WTC11 (cell line): Measurements from ENCODE around the gene SERPINE2. TPM values are rescaled to one million over a fixed set of nuclear protein-coding genes. Genes with fewer than 3 reads are reported as not detected.

Experiments
- ATAC-seq: fragments of 200-7000 bp; cut with Tn5 transposase; 2 replicates; pipeline ENCODE4 v1.10.0; 2021; ENCODE audit warnings: mild to moderate bottlenecking, moderate library complexity
- CTCF ChIA-PET: fragments of 300-600 bp; sonication (Branson Sonifier 250); formaldehyde crosslinking; loops from one replicate; lab custom pipeline; 2021; ENCODE audit warnings: antibody characterized with exemption; lab: Charles Lee
- POLR2A ChIA-PET: fragments of 350-600 bp; sonication (Branson Sonifier 250); formaldehyde crosslinking; loops from one replicate; lab custom pipeline; 2021; ENCODE audit warnings: antibody characterized with exemption; lab: Charles Lee
- DNase-seq: peaks from one replicate; pipeline ENCODE4 v3.0.0; 2021; ENCODE audit warnings: low spot score
- H3K27ac Mint-ChIP-seq: 2 replicates; pipeline ENCODE4 v1.8.0; 2021; ENCODE audit warnings: mixed read lengths
- H3K27me3 Mint-ChIP-seq: 2 replicates; pipeline ENCODE4 v1.8.0; 2021; ENCODE audit warnings: low read depth, mild to moderate bottlenecking, moderate library complexity, mixed read lengths
- H3K36me3 Mint-ChIP-seq: 2 replicates; pipeline ENCODE4 v1.8.0; 2021; ENCODE audit warnings: mixed read lengths
- H3K4me1 Mint-ChIP-seq: 2 replicates; pipeline ENCODE4 v1.8.0; 2022; ENCODE audit warnings: mixed read lengths
- H3K4me3 Mint-ChIP-seq: 2 replicates; pipeline ENCODE4 v1.8.0; 2021; ENCODE audit warnings: mild to moderate bottlenecking, moderate library complexity, mixed read lengths
- H3K9me3 Mint-ChIP-seq: 2 replicates; pipeline ENCODE4 v1.8.0; 2021; ENCODE audit warnings: mixed read lengths
- CREB1 ChIP-seq: sonication (generic); formaldehyde crosslinking; IDR thresholded peaks from 2 replicates; pipeline ENCODE4 v1.8.0; 2023; ENCODE audit warnings: mild to moderate bottlenecking, missing genetic modification reagents
- ELF4 ChIP-seq: sonication (generic); formaldehyde crosslinking; IDR thresholded peaks from 2 replicates; pipeline ENCODE4 v1.8.1; 2022; ENCODE audit warnings: low read depth, mild to moderate bottlenecking, moderate library complexity, missing genetic modification reagents
- ESRRA ChIP-seq: sonication (generic); formaldehyde crosslinking; IDR thresholded peaks from 2 replicates; pipeline ENCODE4 v1.8.1; 2022; ENCODE audit warnings: mild to moderate bottlenecking, missing genetic modification reagents, borderline replicate concordance
- FOXJ3 ChIP-seq: sonication (generic); formaldehyde crosslinking; IDR thresholded peaks from 2 replicates; pipeline ENCODE4 v1.9.0; 2021; ENCODE audit warnings: missing genetic modification reagents, mild to moderate bottlenecking, borderline replicate concordance
- FOXP1 ChIP-seq: sonication (generic); formaldehyde crosslinking; IDR thresholded peaks from 2 replicates; pipeline ENCODE4 v1.8.0; 2022; ENCODE audit warnings: missing genetic modification reagents, mild to moderate bottlenecking, moderate library complexity, borderline replicate concordance
- GABPB1 ChIP-seq: sonication (generic); formaldehyde crosslinking; IDR thresholded peaks from 2 replicates; pipeline ENCODE4 v1.8.1; 2023; ENCODE audit warnings: mild to moderate bottlenecking, missing genetic modification reagents
- IRF2 ChIP-seq: sonication (generic); formaldehyde crosslinking; IDR thresholded peaks from 2 replicates; pipeline ENCODE4 v1.8.0; 2022; ENCODE audit warnings: low read depth, missing genetic modification reagents, borderline replicate concordance
- JAZF1 ChIP-seq: fragments of 250-450 bp; sonication (Bioruptor Pico); IDR thresholded peaks from 2 replicates; pipeline ENCODE4 v1.9.0; 2021; ENCODE audit warnings: moderate library complexity, mild to moderate bottlenecking, inconsistent platforms
- JUN ChIP-seq: sonication (generic); formaldehyde crosslinking; IDR thresholded peaks from 2 replicates; pipeline ENCODE4 v1.8.0; 2023; ENCODE audit warnings: mild to moderate bottlenecking, missing genetic modification reagents
- MYBL2 ChIP-seq: sonication (generic); formaldehyde crosslinking; IDR thresholded peaks from 2 replicates; pipeline ENCODE4 v1.8.1; 2023; ENCODE audit warnings: mild to moderate bottlenecking, moderate library complexity, missing genetic modification reagents
- NR1H2 ChIP-seq: sonication (generic); formaldehyde crosslinking; IDR thresholded peaks from 2 replicates; pipeline ENCODE4 v1.9.0; 2021; ENCODE audit warnings: mild to moderate bottlenecking, moderate library complexity, missing genetic modification reagents
- OVOL2 ChIP-seq: fragments of 250-450 bp; sonication (Bioruptor Pico); IDR thresholded peaks from 2 replicates; pipeline ENCODE4 v1.9.0; 2021; ENCODE audit warnings: mild to moderate bottlenecking, borderline replicate concordance
- RELA ChIP-seq: sonication (generic); formaldehyde crosslinking; IDR thresholded peaks from 2 replicates; pipeline ENCODE4 v1.8.1; 2022; ENCODE audit warnings: missing genetic modification reagents, mild to moderate bottlenecking, borderline replicate concordance
- RORB ChIP-seq: fragments of 250-450 bp; sonication (Bioruptor Pico); IDR thresholded peaks from 2 replicates; pipeline ENCODE4 v1.9.0; 2021; ENCODE audit warnings: mild to moderate bottlenecking
- TP53 ChIP-seq: sonication (generic); formaldehyde crosslinking; IDR thresholded peaks from 2 replicates; pipeline ENCODE4 v1.8.1; 2023; ENCODE audit warnings: mild to moderate bottlenecking, missing genetic modification reagents
- ZNF232 ChIP-seq: sonication (generic); formaldehyde crosslinking; IDR thresholded peaks from 2 replicates; pipeline ENCODE4 v1.8.0; 2022; ENCODE audit warnings: mild to moderate bottlenecking, missing genetic modification reagents
- ZNF416 ChIP-seq: fragments of 250-450 bp; sonication (Bioruptor Pico); IDR thresholded peaks from 2 replicates; pipeline ENCODE4 v1.9.0; 2021; ENCODE audit warnings: mild to moderate bottlenecking, inconsistent platforms
- total RNA-seq: library from RNA; stranded (reverse); gene quantifications from 3 replicates; pipeline ENCODE4 v1.2.3, GENCODE V29; 2021
- TF ChIP-seq, protein P1 (sequence below): sonication (generic); formaldehyde crosslinking; IDR thresholded peaks from 2 replicates; pipeline ENCODE4 v1.8.1; 2023; ENCODE audit warnings: mild to moderate bottlenecking, moderate library complexity, missing genetic modification reagents
- TF ChIP-seq, protein P2 (sequence below): sonication (generic); formaldehyde crosslinking; IDR thresholded peaks from 2 replicates; pipeline ENCODE4 v1.8.1; 2022; ENCODE audit warnings: missing genetic modification reagents, borderline replicate concordance
- TF ChIP-seq, protein P3 (sequence below): sonication (generic); formaldehyde crosslinking; IDR thresholded peaks from 2 replicates; pipeline ENCODE4 v1.8.1; 2023; ENCODE audit warnings: mild to moderate bottlenecking, missing genetic modification reagents, moderate library complexity
- TF ChIP-seq, protein P4 (sequence below): sonication (generic); formaldehyde crosslinking; IDR thresholded peaks from 2 replicates; pipeline ENCODE4 v1.8.0; 2022; ENCODE audit warnings: missing genetic modification reagents

Gene SERPINE2
- total RNA-seq, 1 experiment from 2014 or later: 60.4 TPM

DNA sequence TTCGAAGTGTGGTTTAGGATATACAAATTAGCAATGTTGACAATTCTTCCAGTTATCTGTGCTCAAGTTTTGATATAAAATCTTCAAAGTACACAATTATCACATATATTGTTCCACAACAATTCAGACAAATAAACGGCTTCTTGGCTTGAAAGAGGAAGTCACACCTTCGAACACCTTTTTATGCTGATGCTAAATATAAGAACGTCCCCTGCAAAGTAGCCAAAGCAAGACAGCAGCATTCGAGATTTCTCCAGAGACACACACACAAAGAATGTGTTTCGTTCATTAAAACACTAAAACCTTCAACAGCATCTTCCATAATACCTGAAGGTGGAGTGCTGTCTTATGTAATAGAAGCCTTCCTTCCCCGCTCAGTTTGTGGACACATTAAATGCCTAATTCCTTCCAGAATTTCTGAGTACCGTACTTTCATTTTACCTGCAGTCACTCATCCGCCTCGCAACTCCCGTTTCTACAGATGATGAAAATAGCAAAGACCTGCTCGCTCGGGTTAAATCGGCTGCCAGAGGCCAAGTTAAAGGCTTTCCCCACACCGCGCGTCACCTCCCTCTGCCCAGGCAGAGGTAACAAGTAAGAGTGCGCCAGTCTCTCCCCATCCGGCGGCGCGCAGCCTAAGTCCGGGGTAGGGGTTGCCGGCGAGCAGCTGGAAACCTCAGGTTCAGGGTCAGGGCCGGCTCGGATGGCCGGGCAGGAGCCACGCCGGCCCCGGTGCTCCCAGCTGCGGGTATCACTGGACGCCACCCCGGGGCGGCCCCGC, 847 bp downstream of the SERPINE2 start:
- TF ChIP-seq, protein P1, sequence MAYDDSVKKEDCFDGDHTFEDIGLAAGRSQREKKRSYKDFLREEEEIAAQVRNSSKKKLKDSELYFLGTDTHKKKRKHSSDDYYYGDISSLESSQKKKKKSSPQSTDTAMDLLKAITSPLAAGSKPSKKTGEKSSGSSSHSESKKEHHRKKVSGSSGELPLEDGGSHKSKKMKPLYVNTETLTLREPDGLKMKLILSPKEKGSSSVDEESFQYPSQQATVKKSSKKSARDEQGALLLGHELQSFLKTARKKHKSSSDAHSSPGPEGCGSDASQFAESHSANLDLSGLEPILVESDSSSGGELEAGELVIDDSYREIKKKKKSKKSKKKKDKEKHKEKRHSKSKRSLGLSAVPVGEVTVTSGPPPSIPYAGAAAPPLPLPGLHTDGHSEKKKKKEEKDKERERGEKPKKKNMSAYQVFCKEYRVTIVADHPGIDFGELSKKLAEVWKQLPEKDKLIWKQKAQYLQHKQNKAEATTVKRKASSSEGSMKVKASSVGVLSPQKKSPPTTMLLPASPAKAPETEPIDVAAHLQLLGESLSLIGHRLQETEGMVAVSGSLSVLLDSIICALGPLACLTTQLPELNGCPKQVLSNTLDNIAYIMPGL (CRISPR knock-in tag): peak; percentile 74; the same call in 1 of the 2 replicates
- no peak for TF ChIP-seq MYBL2 (CRISPR knock-in tag)
- TF ChIP-seq, all 79 proteins: peak for 1
- H3K4me3 Mint-ChIP-seq: peak overlapping the region; percentile 83
- H3K36me3 Mint-ChIP-seq: no peaks in the 10 kb centered on the region
- ChIA-PET CTCF (interaction anchor here (0.7 to 2.8 kb wide), 5 partner anchors 20 to 246 kb away, joined by 3 to 14 read pairs (median 5); no protein-coding TSS in a partner anchor), POLR2A (no interaction called here)
- H3K27ac Mint-ChIP-seq: no peak overlapping the region
- H3K4me1 Mint-ChIP-seq: peaks cover 35% of the 10 kb centered on the region
- DNase-seq (peak; percentile 73), ATAC-seq (peak; percentile 63)
- peaks cover 54% of the 10 kb centered on the region for H3K27me3 Mint-ChIP-seq
- no peaks in the 10 kb centered on the region for H3K9me3 Mint-ChIP-seq

DNA sequence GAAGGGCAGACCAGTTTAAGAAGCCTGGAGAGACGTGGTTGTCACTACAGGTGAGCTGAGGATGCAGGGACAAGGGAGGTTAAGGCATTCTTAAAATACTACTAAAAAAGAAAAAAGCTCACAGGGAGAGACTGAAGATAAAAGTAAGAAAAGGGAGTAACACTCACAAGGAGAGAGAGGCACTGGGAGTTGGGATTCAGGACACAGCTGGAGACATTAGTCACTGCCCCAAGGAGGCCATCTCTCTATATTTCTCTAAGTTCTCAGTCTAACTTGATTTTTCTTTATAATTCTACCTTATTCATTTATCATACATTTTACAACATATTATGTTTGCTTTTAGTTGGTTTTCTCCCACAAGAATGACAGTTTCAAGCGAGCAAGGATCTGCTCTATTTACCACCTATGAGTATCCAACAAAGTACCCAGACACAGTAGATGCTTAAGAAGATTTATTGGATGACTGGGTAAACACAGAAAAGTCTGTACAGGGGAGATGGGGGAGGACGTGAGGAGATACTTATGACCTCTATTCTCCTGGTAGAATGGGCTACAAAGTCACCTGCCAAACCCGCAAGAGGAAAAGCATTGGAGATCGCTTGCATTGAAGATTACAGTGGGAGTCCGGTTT, 2.2 kb downstream of the SERPINE2 start:
- H3K36me3 Mint-ChIP-seq: peaks cover 3% of the 10 kb centered on the region
- peaks cover 2% of the 10 kb centered on the region; the same call in 1 of the 2 replicates for H3K9me3 Mint-ChIP-seq
- peaks cover 47% of the 10 kb centered on the region for H3K4me1 Mint-ChIP-seq
- DNase-seq: no peak
- no peak for TF ChIP-seq GABPB1 (CRISPR knock-in tag)
- TF ChIP-seq FOXJ3 (CRISPR knock-in tag): no peak
- TF ChIP-seq ZNF416: no peak
- TF ChIP-seq TP53 (CRISPR knock-in tag): no peak
- no peak for TF ChIP-seq CREB1 (CRISPR knock-in tag)
- TF ChIP-seq OVOL2 (CRISPR knock-in tag): no peak
- no peak for TF ChIP-seq JUN
- TF ChIP-seq, protein P1 (CRISPR knock-in tag): no peak
- no peak for TF ChIP-seq RORB (CRISPR knock-in tag)
- TF ChIP-seq ZNF232 (CRISPR knock-in tag): no peak
- TF ChIP-seq RELA (CRISPR knock-in tag): no peak
- TF ChIP-seq, protein P2, sequence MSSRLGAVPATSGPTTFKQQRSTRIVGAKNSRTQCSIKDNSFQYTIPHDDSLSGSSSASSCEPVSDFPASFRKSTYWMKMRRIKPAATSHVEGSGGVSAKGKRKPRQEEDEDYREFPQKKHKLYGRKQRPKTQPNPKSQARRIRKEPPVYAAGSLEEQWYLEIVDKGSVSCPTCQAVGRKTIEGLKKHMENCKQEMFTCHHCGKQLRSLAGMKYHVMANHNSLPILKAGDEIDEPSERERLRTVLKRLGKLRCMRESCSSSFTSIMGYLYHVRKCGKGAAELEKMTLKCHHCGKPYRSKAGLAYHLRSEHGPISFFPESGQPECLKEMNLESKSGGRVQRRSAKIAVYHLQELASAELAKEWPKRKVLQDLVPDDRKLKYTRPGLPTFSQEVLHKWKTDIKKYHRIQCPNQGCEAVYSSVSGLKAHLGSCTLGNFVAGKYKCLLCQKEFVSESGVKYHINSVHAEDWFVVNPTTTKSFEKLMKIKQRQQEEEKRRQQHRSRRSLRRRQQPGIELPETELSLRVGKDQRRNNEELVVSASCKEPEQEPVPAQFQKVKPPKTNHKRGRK (CRISPR knock-in tag): no peak
- no peak for TF ChIP-seq ELF4 (CRISPR knock-in tag)
- TF ChIP-seq FOXP1 (CRISPR knock-in tag): no peak
- no peak for TF ChIP-seq NR1H2 (CRISPR knock-in tag)
- TF ChIP-seq ESRRA (CRISPR knock-in tag): no peak
- TF ChIP-seq, protein P3, sequence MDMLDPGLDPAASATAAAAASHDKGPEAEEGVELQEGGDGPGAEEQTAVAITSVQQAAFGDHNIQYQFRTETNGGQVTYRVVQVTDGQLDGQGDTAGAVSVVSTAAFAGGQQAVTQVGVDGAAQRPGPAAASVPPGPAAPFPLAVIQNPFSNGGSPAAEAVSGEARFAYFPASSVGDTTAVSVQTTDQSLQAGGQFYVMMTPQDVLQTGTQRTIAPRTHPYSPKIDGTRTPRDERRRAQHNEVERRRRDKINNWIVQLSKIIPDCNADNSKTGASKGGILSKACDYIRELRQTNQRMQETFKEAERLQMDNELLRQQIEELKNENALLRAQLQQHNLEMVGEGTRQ (CRISPR knock-in tag): no peak
- no peak for TF ChIP-seq JAZF1 (CRISPR knock-in tag)
- no peak for TF ChIP-seq IRF2 (CRISPR knock-in tag)
- TF ChIP-seq, protein P4, sequence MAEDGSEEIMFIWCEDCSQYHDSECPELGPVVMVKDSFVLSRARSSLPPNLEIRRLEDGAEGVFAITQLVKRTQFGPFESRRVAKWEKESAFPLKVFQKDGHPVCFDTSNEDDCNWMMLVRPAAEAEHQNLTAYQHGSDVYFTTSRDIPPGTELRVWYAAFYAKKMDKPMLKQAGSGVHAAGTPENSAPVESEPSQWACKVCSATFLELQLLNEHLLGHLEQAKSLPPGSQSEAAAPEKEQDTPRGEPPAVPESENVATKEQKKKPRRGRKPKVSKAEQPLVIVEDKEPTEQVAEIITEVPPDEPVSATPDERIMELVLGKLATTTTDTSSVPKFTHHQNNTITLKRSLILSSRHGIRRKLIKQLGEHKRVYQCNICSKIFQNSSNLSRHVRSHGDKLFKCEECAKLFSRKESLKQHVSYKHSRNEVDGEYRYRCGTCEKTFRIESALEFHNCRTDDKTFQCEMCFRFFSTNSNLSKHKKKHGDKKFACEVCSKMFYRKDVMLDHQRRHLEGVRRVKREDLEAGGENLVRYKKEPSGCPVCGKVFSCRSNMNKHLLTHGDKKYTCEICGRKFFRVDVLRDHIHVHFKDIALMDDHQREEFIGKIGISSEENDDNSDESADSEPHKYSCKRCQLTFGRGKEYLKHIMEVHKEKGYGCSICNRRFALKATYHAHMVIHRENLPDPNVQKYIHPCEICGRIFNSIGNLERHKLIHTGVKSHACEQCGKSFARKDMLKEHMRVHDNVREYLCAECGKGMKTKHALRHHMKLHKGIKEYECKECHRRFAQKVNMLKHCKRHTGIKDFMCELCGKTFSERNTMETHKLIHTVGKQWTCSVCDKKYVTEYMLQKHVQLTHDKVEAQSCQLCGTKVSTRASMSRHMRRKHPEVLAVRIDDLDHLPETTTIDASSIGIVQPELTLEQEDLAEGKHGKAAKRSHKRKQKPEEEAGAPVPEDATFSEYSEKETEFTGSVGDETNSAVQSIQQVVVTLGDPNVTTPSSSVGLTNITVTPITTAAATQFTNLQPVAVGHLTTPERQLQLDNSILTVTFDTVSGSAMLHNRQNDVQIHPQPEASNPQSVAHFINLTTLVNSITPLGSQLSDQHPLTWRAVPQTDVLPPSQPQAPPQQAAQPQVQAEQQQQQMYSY (CRISPR knock-in tag): no peak
- TF ChIP-seq, all 79 proteins: peak for 0
- H3K4me3 Mint-ChIP-seq: peak overlapping the region; percentile 83
- ChIA-PET POLR2A (interaction anchor here (1.1 kb wide), 1 partner anchor 28 kb away, joined by 3 read pairs; no protein-coding TSS in a partner anchor), CTCF (interaction anchor here (1.0 to 1.4 kb wide), 2 partner anchors 43 to 248 kb away, joined by 3 read pairs; no protein-coding TSS in a partner anchor)
- peaks cover 43% of the 10 kb centered on the region for H3K27me3 Mint-ChIP-seq
- ATAC-seq: no peak
- H3K27ac Mint-ChIP-seq: no peak overlapping the region
